ENCODE measurements around the gene RIPK4. TPM values are rescaled to one million over a fixed set of nuclear protein-coding genes. Genes with fewer than 3 reads are reported as not detected.

Gene RIPK4
- polyA plus RNA-seq, 12 donors, result 0.23 to 7.6 (median 0.35) TPM; not detected in 2

DNA sequence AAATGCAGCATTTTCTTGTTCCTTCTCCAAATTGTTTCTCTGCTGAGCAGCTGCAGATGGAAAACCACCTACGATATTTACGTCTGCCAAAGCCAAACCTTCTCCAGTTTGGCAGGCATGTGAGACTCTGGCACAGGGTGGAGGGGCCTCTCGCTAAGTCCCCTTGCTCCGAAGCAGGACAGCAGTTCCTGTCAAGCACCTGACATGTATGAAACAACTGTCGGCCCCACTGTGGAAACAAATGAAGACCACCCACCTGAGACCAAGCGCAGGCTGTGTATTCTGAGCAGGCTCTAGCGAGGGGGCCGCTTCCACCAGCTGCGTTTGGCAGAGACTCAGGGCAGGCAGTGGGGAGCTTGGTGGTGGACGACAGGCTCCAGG lies 74.7 kb downstream of the RIPK4 start:
- no peak for DNase-seq

DNA sequence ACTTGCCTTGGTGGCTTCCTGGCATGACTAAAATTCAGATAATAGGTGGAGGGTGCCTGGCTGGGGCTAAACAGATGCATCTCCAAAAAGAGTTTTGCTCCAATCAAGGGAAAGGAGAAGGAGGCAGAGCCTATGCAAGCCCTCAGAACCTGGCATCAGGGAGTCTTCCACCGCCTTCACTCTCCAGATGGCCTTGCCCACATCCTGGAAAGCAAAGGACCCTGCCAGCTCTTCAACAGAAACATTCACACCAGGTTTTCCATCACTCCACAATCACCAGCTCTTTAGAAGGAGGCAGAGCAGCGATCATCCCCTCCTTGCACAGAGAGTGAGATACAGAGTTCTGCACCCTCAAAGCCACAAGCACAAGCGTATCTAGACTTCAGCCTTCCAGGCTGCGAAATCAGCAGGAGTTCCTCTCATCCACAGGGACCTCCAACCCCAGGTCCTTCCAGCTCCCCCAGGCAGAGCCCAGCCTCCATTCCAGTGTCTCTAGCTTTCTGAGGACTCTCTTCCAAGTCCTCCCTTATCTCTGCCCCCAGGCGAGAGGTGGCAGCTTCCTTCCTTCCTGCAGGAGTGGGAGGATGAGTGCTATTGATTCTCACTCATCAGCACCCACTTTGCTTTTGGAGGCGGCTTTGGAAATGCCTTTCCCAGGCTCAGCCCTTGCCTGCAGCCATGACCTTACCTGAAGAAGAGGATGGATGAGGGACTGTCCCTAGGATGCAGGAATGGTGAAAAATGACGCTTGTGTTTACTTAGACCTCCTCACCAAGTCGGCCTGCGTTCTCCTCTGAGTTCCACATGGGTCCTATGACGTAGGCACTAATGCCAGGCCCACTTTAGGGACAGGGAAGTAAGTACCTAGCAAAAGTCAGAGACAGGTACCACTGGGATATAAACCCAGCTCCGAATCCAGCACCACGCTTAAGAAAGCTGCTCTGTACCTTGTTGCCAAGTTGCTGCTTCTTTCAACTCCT lies 75.4 kb downstream of the RIPK4 start:
- no peak for DNase-seq

Other genes starting within 250 kb of the RIPK4 start
- 1 to 10 TPM in 11 of 12 donors, not detected in 1; 3.7 to 5.8 (median 4.5) TPM for gene PRDM15, start 112.3 kb upstream of the RIPK4 start, polyA plus RNA-seq (ENCODE audit: insufficient read length in 12 of 12)
- gene C2CD2, start 187.0 kb upstream of the RIPK4 start, polyA plus RNA-seq (ENCODE audit: insufficient read length in 12 of 12), result 10 to 100 TPM in 3 of 12 donors, 1 to 10 TPM in 8, not detected in 1; 5.9 to 16.9 (median 9.1) TPM
- 10 to 100 TPM in 1 of 12 donors, 1 to 10 TPM in 10, not detected in 1; 4.5 to 10.4 (median 6.6) TPM for gene ZBTB21, start 243.3 kb upstream of the RIPK4 start, polyA plus RNA-seq (ENCODE audit: insufficient read length in 12 of 12)